ENCODE results near the gene TEX35.

Gene TEX35

DNA sequence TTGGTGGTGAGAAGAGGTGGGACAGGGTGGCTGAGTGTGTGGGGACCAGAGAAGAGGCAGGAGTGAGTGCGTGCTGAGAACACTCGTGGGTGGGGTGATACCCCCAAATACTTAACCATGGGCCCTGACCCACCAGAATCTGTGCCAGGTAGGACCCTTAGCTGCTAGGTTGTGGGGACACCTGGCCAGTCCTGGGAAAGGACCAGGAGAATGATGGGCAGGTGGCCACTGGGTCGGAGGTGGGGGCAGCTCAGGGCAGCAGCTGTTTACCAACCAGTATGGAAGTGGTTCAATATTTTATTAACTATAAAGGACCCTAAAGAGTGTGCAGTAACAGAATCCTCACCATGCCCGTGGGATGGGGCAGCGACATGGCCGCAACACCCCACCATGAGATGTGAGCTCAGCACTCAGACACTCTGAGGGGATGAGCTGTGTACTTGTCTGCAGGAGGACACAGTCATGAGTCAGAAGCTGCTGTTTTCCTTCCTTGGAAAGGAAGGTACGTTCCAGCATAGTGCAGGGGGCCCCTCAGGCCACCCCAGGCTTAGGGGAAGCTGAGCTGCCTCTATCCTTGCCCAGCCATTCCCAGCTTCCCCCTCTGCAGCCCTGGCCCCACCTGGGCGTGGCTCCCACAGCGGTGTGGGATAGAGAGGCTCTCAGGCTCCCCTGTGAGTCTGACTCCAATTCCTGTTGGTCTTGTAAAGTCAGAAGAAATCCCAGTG lies 25.4 kb downstream of the TEX35 start:
- no peaks in the 10 kb centered on the region for H4K20me1 ChIP-seq (ENCODE audit: insufficient read depth, low read length)
- no peak overlapping the region for H3K4me3 ChIP-seq (ENCODE audit: low read length)
- H3K9ac ChIP-seq (ENCODE audit: low read length) = no peak overlapping the region
- peaks cover 3% of the 10 kb centered on the region; the same call in 1 of the 2 replicates for H3K4me1 ChIP-seq (ENCODE audit: low read length)
- no peak for DNase-seq
- H3K27ac ChIP-seq (ENCODE audit: low read length) = no peak overlapping the region
- no peaks in the 10 kb centered on the region for H3K9me2 ChIP-seq (replicated peaks; ENCODE audit: insufficient read depth, low read length)
- no peaks in the 10 kb centered on the region for H3K9me3 ChIP-seq (replicated peaks; ENCODE audit: insufficient read depth, low read length)
- no peak overlapping the region for H2AFZ ChIP-seq (ENCODE audit: low read length)
- H3K27me3 ChIP-seq (replicated peaks; ENCODE audit: insufficient read depth, low read length) = no peaks in the 10 kb centered on the region
- no peaks in the 10 kb centered on the region for H3F3A ChIP-seq (ENCODE audit: insufficient read depth, low read length)
- TF ChIP-seq EZH2 (optimal IDR thresholded peaks at IDR 0.05; ENCODE audit: low read depth, low read length) = no peak
- TF ChIP-seq EZH2phosphoT487 (IDR thresholded peaks at IDR 0.05; ENCODE audit: low read length) = no peak
- no peak for TF ChIP-seq CTCF (IDR thresholded peaks at IDR 0.05; ENCODE audit: low read length)
- no peaks in the 10 kb centered on the region for H3K36me3 ChIP-seq (replicated peaks; ENCODE audit: insufficient read depth, low read length)
- no peaks in the 10 kb centered on the region for H3K79me2 ChIP-seq (ENCODE audit: low read length)
- no peak overlapping the region for H3K4me2 ChIP-seq (ENCODE audit: low read depth, low read length)

DNA sequence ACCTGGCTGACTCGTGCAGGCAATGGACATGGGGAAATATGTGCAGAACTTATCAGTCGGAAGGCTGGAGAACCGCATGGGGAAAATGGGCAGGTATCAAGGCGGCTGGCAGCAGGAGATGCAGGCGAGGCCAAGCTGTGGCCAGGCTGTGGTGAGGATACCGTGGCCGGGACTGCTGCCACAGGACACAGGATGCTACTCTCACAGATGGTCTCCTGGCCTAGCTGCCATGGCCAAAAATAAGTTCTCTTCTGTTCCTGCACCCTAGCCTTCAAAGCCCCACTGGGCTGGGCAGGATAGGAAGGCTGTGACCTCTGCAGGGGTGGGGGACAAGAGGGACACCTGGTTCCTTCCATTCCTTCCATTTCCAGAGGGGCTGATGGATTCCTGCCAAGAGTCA lies 26.4 kb downstream of the TEX35 start:
- DNase-seq = no peak
- Histone ChIP-seq H3K4me2 (ENCODE audit: low read depth, low read length) (no peak overlapping the region), H3K27me3 (replicated peaks; ENCODE audit: insufficient read depth, low read length) (no peaks in the 10 kb centered on the region), H3K4me1 (ENCODE audit: low read length) (peaks cover 3% of the 10 kb centered on the region; the same call in 1 of the 2 replicates), H3K9me2 (replicated peaks; ENCODE audit: insufficient read depth, low read length) (no peaks in the 10 kb centered on the region), H3K79me2 (ENCODE audit: low read length) (no peaks in the 10 kb centered on the region), H3K36me3 (replicated peaks; ENCODE audit: insufficient read depth, low read length) (no peaks in the 10 kb centered on the region), H3K9ac (ENCODE audit: low read length) (no peak overlapping the region), H2AFZ (ENCODE audit: low read length) (no peak overlapping the region), H4K20me1 (ENCODE audit: insufficient read depth, low read length) (no peaks in the 10 kb centered on the region), H3K27ac (ENCODE audit: low read length) (no peak overlapping the region), H3K4me3 (ENCODE audit: low read length) (no peak overlapping the region), H3K9me3 (replicated peaks; ENCODE audit: insufficient read depth, low read length) (no peaks in the 10 kb centered on the region), H3F3A (ENCODE audit: insufficient read depth, low read length) (no peaks in the 10 kb centered on the region)
- no peak for TF ChIP-seq EZH2phosphoT487 (IDR thresholded peaks at IDR 0.05; ENCODE audit: low read length)
- no peak for TF ChIP-seq CTCF (IDR thresholded peaks at IDR 0.05; ENCODE audit: low read length)
- no peak for TF ChIP-seq EZH2 (optimal IDR thresholded peaks at IDR 0.05; ENCODE audit: low read depth, low read length)

- Histone ChIP-seq H3F3A (ENCODE audit: insufficient read depth, low read length) (no peaks in the 10 kb centered on the region), H4K20me1 (ENCODE audit: insufficient read depth, low read length) (no peaks in the 10 kb centered on the region), H3K4me2 (ENCODE audit: low read depth, low read length) (no peak overlapping the region), H3K79me2 (ENCODE audit: low read length) (no peaks in the 10 kb centered on the region), H3K9ac (ENCODE audit: low read length) (no peak overlapping the region), H3K4me3 (ENCODE audit: low read length) (no peak overlapping the region), H3K36me3 (replicated peaks; ENCODE audit: insufficient read depth, low read length) (no peaks in the 10 kb centered on the region), H3K27ac (ENCODE audit: low read length) (no peak overlapping the region), H3K9me2 (replicated peaks; ENCODE audit: insufficient read depth, low read length) (no peaks in the 10 kb centered on the region), H3K9me3 (replicated peaks; ENCODE audit: insufficient read depth, low read length) (no peaks in the 10 kb centered on the region), H3K4me1 (ENCODE audit: low read length) (peaks cover 3% of the 10 kb centered on the region; the same call in 1 of the 2 replicates), H2AFZ (ENCODE audit: low read length) (no peak overlapping the region), H3K27me3 (replicated peaks; ENCODE audit: insufficient read depth, low read length) (no peaks in the 10 kb centered on the region)
- TF ChIP-seq CTCF (IDR thresholded peaks at IDR 0.05; ENCODE audit: low read length) = no peak
- no peak for TF ChIP-seq EZH2phosphoT487 (IDR thresholded peaks at IDR 0.05; ENCODE audit: low read length)
- no peak for TF ChIP-seq EZH2 (optimal IDR thresholded peaks at IDR 0.05; ENCODE audit: low read depth, low read length)
- no peak for DNase-seq
Observed at GRCh38 chr1:178540204-178540603, 27.3 kb downstream of the TEX35 start.
